NCI-H748 (cell line): Measurements from ENCODE around the gene SIRPA.
A peak's percentile ranks its signal among the peaks of the same experiment; 100 is the strongest.

Experiments
- DNase-seq: peaks from one replicate; lab custom pipeline; 2025; ENCODE audit not compliant: unreplicated experiment; lab: John Stamatoyannopoulos, UW

Gene SIRPA

DNA sequence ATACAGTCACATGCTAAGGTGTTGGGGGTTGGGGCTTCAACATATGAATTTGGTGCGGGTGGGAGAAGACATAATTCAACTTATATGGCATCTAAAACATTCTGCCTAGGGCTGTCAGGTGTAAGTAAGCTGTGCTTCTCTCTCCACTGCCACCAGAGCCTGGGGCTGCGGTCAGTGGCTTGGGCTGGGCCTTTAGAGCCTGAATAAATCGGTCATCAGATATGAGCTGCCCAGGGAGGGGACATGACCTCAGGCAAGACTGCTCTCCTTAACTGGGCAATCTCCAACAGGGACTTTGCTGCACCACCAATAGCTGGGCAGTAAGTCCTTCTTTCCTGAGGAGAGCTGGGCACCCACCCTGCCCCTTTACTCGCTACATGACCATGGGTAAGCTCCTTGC lies 24.9 kb upstream of the SIRPA start:
- DNase-seq = no peak

DNA sequence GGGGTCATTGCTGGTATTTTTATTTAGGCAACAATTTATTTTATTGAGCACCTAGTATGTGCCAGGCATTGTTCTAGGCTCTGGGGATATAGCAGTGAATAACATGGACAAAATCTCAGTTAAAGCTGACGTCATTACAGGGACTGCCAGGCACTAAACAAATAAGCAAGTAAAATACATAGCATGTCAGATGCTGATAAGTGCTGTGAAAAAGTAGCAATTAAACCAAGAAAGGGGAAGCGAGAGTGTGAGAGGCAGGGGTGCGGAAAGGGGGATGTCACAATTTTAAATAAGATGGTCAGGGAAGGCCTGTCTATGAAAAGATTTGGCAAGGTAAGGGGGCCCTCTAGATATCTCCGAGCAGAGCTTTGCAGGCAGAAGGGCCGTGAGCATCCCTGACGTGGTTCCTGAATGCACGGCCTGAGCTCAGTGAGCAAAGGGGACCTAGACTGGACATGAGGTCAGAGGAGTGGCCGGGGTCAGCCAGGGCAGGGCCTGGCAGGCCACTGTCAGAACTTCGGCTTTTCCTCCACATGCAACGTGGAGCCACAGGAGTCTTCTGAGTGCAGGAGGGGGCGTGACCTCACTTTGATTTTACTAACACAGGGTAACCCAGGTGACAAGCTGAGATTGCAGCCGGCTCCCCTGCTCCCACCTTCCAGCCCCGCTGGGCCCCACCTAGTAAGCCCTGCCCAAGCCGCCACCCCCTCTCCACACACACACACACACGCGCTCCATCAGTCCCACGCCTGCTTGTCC lies 24.2 kb upstream of the SIRPA start:
- peak; percentile 61 for DNase-seq

DNA sequence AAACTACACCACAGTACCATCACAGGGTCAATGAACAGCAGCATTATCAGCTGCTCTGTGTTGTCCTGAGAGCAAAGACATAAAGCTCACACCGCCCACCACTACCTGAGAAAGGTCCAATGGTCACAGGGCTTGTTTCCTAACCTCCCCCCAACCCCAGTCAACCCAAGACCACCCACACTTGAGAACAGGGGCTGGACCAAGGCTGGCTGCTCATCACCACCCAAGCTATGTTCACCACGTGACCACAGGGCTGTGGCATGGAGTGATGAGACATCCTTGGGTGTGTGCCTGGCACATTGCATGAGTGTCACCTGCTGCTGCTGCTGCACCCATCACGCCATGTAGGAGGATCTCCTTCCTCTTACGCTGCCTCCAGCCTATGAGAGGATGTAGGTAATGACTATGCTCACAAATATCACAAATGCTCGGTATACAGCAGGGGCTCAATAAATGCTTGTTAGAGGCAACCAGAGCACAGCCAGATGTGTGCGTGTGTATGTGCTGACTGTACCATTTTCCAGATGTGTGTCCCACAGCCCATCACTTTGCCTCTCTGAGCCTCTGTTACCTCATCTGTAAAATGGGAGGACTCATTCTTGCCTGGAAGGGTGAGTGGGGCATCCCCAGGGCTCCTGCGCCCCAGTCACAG lies 23.3 kb upstream of the SIRPA start:
- DNase-seq = no peak

DNA sequence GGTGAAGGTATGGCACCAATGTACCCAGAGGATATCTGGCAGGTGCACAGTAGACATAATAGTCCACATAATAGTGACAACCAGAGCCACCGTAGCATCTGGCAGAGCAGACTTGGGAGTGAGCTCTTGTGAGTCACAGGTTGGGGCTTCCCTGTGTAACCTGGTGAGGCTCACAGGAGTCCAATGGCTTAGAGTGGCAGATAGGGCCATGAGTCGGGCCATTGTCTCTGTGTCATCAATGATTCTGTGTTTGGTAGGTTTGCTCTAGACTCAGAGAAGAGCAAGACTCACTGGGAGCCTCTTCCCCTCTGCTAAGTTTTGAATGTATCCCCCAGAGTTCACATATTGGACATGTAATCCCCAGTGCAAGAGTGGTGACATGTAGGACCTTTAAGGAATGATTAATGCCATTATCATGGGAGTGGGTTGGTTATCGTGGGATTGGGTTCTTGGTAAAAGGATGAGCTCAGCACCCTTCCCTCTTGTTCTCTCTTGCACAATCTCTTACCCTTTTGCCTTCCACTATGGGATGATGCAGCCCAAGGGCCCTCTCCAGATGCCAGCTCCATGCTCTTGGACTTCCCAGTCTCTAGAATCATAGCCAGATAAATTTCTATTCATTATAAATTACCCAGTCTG lies 22.6 kb upstream of the SIRPA start:
- no peak for DNase-seq

DNA sequence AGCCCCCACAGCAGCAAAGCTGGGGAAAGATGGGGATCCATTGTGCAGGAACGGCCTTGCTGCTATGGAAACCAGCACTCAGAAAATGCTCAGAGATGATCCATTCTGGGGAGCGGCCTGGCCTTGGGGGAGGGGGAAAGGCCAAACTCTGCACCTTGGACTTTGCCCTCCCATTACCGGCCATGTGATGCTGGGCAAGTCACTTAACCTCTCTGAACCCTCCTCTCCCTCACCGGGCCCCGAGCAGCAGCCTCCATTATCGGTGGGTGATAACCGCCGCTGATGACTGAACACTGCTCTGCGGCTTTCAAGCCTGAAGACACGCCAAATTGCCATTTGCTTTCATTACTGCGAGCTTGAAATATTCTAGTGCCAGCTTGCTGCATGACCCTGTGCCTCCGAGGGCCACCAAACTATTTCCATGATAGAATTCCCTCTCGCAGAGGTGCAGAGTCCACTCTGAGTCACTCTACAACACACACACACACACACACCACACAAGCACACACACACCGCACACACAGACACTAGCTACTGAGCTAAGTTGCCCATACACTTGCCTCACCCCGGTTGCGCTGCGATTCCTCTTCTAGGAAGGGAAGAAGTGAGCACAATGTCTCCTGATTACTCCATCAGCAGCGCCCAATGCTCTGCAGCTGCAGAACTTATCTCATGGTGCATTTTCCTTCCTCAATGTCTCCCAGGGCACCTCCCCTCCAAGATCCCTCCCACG lies 20.6 kb upstream of the SIRPA start:
- no peak for DNase-seq

DNA sequence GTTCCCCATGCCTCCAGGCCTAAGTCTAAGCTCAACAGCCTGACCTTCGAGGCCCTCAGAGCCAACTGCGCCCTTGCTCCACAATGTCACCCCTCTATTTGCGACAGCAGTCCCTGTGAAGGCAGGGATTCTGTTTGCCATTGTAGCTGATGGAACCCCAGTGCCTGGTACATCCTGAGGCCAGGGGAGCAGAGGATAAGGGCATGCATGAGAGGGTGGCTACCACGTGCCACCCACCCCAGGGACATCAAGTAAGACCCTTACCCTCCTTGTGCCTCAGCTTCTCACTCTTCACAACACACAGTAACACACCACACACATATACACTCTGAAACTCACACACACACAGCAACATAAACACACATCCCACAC lies 20.0 kb upstream of the SIRPA start:
- no peak for DNase-seq

DNA sequence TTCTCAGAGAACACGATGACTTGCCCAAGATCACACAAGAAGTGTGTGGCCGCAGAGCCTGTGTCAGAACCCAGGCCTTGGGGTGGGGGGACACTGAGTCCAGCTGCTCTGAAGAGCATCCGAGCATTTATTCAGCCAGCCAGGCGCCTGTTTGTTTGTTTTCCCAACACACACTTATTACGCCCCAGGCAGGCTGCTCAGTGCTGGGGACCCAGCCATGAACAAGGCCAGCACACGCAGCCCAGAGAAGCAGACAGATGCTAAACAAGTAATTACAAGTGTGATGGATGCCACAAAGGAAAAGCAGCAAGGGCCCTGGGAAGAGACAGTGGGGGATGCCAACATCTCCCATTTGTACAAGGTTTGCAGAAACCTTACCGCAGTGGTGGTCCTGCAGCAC lies 19.4 kb upstream of the SIRPA start:
- peak; percentile 86 for DNase-seq

DNA sequence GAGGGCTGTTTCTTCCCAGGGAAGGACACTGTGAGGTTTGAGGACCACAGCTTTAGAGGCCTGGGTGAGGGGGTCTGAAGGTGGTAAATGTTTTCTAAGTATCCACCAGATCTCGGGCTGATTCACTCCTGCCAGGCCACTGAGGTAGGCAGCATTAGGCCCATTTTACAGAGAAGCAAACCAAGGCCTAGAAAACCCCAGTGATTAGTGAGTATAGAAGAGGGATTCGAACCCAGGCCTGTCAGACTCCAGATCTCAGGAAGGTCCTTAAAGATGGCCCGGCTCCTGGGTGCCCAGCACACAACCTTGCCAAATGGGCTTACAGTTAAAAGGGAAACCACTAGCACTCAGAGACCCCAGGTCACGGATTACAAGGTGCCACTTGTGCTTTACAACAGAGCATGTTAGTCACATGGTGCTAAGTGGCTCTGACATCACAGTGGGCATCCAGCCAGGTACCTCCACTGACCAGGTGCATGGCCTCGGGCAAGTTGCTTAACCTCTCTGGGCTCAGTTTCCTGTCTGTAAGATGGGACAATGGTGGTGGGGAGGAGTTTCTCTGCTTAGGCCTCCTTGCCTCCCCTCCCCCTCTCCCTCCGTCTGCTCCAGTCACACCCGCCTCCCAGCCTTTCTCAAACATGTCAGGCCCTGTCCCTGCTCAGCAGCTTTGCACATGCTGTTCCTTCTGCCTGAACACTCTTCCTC lies 18.8 kb upstream of the SIRPA start:
- DNase-seq = peak; percentile 85

DNA sequence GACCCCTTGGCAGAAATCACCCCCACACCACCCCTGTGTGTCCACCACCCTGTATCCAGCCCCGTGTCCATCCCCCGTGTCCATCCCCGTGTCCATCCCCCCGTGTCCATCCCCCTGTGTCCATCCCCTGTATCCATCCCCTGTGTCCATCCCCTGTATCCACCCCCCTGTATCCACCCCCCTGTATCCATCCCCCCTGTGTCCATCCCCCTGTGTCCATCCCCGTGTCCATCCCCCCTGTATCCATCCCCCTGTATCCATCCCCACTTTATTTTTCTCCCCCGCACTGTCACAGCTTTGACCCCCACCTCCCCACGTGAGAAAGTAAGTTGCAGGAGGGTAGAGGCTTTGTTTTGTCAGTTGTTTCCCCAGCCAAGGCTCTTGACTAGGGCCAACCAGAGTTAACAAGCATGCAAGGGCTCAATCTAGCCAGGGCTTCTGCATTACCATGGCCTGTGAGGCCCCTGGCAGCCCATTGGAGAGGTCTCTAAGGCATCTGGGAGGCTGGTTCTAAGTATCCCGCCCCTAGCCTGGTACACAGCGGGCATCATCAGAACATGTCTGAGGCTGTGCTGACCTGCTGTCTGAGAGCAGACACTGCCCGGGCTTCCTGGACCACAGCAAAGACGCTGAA lies 18.1 kb upstream of the SIRPA start:
- DNase-seq = peak; percentile 50

DNA sequence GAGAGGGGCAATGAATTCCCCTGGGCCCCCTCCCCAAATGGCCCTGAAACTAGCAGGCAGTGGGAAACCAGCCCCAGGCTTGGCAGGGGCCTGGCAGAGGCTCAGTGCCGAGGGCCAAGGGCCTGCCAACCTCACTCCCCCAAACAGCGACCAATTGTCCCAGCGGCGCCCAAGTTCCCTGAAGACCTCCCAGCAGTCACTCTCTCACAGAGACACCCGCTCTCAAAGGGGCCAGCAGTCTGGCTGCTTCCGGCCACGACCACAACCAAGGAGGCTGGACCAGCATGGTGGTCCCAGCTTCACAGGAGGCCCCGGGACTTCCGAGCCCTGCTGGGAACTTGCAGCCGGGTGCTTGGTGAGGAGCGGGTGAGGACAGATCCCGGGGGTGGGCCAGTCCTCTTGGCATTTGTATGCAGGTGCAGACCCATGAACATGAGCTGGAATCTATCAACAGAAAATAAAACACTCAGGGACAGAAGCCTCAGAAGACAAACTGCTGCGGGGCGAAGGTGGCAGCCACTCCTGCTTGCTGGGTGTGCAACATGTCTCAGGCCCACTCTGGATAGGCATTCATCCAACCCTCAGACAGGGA lies 17.5 kb upstream of the SIRPA start:
- DNase-seq = no peak

DNA sequence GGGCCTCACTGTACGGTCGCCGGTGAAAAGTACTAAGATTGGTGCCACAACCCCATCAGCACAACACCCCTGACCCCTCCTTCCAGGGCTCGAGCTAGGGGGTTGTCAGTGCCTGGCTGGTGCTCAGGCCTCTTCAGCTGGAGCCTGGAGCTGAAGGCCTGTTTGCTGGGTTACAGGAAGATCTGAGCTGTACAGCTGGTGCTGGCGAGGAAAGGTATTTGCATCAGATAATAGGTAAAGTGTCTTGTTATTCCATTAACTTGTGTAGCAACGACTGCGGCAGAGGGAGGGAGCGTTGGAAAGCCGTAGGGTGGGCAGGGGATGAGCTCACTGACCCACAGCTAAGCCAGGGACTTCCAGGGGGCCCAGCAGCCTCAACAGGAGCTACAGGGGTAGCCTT lies 15.8 kb upstream of the SIRPA start:
- no peak for DNase-seq

DNA sequence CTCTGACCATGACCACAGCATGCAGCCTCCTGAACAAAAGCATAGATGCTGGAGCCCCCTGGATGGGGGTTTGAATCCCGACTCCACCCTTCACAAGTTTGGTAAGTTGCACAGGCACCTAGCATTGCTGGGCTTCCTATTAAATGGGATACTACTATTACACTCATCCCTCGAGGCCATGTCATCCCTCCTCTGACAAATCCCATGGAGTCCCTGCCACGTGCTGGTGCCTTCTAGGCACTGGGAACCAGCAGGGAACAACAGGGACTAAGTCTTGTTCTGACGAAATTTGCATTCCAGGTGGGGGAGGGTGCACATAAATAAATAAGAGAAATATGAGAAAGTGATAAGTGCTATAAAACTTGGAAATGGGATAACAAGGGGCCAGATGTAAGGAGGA lies 15.3 kb upstream of the SIRPA start:
- no peak for DNase-seq

DNA sequence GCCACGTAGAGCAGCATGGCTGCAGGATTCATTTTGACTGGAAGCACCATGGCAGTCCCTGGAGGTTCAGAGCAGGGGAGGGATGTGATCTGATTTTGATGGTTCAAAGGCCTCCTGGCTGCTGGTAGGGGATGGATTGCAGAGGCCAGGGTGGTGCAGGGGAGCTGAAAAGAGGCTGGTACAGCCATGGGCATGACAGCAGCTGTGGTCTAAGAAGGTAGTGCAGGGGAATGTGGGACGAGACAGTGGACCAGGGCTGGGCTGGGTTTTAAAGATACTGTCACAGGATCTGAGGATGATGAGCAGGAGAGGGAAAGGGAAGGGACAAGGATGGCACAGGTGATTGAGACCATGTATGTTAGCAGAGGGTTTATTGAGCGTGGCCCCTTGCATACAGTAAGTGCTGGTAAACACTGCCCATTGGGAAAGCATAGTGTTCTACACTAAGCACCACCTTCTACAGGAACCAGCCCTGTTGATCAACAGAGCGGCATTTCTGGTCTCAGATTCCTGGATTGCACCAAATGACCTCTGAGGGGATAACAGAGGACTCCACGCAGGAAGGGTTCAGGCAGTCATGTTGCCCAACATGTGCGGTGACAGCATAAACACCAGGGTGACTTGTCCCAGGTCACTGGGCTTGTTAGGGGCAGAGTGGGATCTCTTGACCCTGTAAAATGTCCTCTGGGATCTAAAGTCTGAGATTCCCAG lies 14.5 kb upstream of the SIRPA start:
- DNase-seq = no peak

DNA sequence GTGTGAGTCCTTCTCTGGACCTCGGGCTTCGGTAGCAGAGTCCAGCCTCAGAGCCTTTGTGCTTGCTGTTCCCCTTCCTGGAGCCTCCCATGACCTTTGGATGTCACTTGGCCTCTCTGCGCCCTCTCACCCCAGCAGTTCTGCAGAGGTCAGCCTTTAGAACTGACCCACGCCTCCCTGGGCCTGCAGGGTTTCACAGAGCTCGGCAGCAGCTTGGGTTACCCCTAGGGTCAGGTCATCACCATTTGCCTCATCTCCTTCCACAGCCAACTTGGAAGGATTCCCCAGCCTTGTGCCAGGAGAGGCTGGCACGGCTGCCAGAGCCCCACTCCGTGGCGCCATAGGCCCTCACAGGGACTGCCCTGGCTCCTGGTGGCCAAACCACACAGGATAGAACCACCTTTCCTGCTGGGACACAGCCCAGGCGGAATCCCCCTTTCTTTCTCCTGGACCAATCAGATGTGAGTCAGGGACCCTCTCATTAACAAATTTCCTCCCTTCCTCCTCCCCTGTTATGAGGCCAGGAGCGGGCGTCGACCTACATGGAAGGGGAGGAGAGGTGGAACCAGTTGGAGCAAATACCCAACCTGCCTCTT lies 13.9 kb upstream of the SIRPA start:
- no peak for DNase-seq

DNA sequence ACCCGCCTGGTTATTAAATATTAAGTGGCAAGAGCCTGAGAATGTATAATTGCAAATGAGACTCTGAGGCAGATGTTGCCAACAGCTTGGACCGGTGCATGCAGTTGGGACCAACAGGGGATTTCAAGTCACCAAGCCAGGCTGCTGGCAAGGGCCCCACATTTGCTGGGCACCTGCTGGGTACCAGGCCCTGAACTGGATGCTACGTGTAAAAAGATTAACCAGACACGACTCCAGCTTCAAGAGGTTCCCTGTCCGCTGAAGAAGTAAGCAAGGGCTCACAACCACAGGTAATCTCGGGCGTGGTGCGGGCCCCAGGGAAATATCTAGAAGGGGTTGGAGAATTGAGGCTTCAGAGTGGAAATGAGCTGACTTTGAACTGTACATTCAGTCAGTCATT lies 13.2 kb upstream of the SIRPA start:
- DNase-seq = no peak

DNA sequence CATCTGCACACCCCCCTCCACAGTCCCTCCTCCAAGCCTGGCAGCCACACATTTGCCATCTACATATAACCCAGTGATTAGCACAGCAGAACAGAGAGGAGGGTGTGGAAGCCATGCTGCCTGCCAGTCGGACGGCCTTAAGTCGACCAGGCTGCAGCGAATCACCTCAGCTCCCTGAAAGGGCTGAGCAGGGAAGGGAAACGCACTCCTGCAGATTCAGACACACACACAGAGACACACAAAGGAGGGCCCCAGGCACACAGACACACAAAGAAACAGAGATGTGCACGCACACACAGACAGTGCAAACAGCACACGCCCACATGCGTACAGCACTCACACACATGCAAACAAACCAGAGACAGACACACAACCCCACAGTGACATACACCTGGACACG lies 11.2 kb upstream of the SIRPA start:
- peak; percentile 21 for DNase-seq

DNA sequence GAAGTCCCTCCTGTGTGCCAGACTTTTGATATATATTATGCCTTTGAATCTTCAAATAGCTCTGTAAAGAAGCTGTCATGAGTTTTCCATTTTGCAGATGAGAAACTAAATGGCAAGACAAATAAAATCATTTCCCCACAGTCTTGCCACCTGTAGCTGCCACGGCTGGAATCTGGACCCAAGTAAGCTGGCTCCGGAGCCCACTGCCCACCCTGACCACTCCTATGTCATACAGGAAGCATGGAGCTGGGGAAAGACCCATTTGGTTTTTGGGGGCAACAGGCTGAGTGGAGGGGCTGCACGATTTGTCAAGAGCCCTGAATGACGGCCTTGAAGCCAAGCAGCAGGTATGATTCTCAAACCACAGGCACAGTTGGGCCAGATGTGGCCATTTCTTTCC lies 10.0 kb upstream of the SIRPA start:
- DNase-seq = no peak

DNA sequence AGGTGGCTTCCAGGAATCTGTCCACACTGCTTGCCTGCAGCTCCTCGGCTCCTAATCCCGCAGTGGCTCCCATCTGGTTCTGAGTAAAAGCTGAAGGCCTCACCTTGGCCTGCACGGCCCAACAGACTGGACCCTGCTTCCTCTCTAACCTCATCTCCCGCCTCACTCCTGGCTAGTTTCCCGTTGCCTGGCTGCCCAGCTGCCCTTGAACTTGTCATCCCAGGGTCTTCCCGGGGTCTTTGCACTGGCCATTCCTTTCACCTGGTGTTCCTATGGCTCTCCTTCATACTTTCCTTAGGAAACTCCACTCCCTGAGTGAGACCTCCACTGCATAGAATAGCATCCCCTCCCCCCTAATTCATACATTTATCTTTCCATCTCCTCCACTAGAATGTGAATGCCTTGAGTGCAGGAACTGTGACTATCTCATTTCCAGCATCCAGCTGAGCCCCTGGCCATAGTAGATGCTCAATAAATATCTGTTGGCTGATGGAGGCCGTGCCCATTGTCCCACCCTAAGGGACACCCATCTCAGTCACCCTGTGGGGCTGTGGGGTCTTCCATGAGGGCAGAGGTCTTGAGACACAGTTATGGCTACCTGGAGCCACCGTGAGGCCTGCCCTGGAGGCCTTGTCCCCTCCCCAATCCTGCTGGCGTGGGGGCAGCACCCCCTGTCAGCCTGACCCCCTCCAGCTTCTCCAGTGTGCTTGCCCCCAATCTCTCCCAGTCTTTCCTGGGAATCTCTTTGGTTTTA lies 9.1 kb upstream of the SIRPA start:
- no peak for DNase-seq

DNA sequence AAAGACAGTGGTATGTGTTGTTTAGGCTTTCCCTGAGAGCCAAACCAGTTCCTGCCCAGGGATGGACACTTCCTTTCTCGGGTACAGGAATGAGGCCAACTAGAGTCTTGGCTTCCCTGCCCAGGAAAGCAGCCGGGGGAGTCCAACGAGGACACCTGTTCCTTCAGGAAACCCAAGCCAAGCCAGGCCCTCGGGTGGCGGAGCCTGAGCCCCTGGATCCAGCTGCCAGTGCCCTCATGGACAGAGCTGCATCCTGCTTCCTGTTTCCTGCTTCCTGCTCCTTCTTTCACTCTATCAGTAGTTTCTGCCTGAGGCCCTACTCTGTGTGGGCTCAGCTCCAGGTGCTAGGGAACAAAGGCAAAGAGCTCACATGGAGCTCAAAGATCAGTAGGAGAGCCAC lies 7.9 kb upstream of the SIRPA start:
- DNase-seq = no peak
